H1 (cell line): ENCODE measurements around the gene C2CD4B. TPM values are rescaled to one million over a fixed set of nuclear protein-coding genes. Genes with fewer than 3 reads are reported as not detected.

ENCODE experiments used
- CTCF ChIA-PET: fragments of 300-600 bp; sonication (Branson Sonifier 250); formaldehyde crosslinking; loops from one replicate; lab custom pipeline; 2021; ENCODE audit not compliant: partially characterized antibody; lab: Charles Lee
- POLR2A ChIA-PET: fragments of 300-600 bp; sonication (Branson Sonifier 250); formaldehyde crosslinking; loops from one replicate; lab custom pipeline; 2021; ENCODE audit warnings: inconsistent platforms; ENCODE audit not compliant: partially characterized antibody; lab: Charles Lee
- DNase-seq, 2 experiments: peaks; one replicate each; pipeline versions ENCODE4 v3.0.0 to v3.0.0-alpha.2; 2010 to 2022; ENCODE audit warnings: low spot score in 2 of 2, low read depth in 1 of 2, mixed read lengths in 1 of 2
- FAIRE-seq: peaks from 2 replicates; lab custom pipeline; 2011; peaks lifted over from hg19 to GRCh38; lab: Jason Lieb, UNC
- H2AFZ ChIP-seq: 2 replicates; pipeline ENCODE4 v1.8.1; 2012; ENCODE audit warnings: low read length, inconsistent platforms
- H2AK5ac ChIP-seq: 2 replicates; pipeline ENCODE4 v1.6.1; 2013; ENCODE audit warnings: low read depth, low read length
- H2BK120ac ChIP-seq: replicated peaks from 2 replicates; pipeline ENCODE3; 2013; ENCODE audit warnings: low read depth, low read length, inconsistent platforms
- H2BK12ac ChIP-seq: 2 replicates; pipeline ENCODE4 v1.6.1; 2013; ENCODE audit warnings: low read depth, low read length
- H2BK15ac ChIP-seq: 2 replicates; pipeline ENCODE4 v1.6.1; 2013; ENCODE audit warnings: low read length
- H2BK20ac ChIP-seq: 2 replicates; pipeline ENCODE4 v1.6.1; 2013; ENCODE audit warnings: low read length
- H2BK5ac ChIP-seq: 2 replicates; pipeline ENCODE4 v1.6.1; 2013; ENCODE audit warnings: low read depth, low read length
- H3K14ac ChIP-seq: 2 replicates; pipeline ENCODE4 v1.6.1; 2013; ENCODE audit warnings: inconsistent platforms; ENCODE audit not compliant: insufficient read length
- H3K18ac ChIP-seq: 2 replicates; pipeline ENCODE4 v1.6.1; 2013; ENCODE audit warnings: low read length; ENCODE audit errors: extremely low read depth
- H3K23ac ChIP-seq: 2 replicates; pipeline ENCODE4 v1.6.1; 2013; ENCODE audit warnings: inconsistent platforms; ENCODE audit not compliant: insufficient read length
- H3K23me2 ChIP-seq: 2 replicates; pipeline ENCODE4 v1.6.1; 2013; ENCODE audit warnings: low read depth, low read length
- H3K27ac ChIP-seq: 2 replicates; pipeline ENCODE4 v1.6.1; 2011; ENCODE audit warnings: low read depth, low read length, inconsistent platforms
- H3K27me3 ChIP-seq, 4 experiments: replicated peaks in 1 of 4; 1 replicate in 1 of 4; 2 replicates in 3 of 4; pipeline versions ENCODE4 v1.6.1 to v1.8.1; 2011 to 2013; ENCODE audit warnings: low read length in 3 of 4, mild to moderate bottlenecking in 3 of 4, inconsistent platforms in 2 of 4, mixed read lengths in 2 of 4, moderate library complexity in 1 of 4; ENCODE audit not compliant: control insufficient read depth in 3 of 4, insufficient read depth in 3 of 4; ENCODE audit errors: extremely low read depth in 1 of 4
- H3K36me3 ChIP-seq, 4 experiments: 2 replicates each; pipeline versions ENCODE4 v1.6.1 to v1.8.1; 2011 to 2013; ENCODE audit warnings: mild to moderate bottlenecking in 4 of 4, low read length in 3 of 4, moderate library complexity in 2 of 4, control low read depth in 1 of 4, inconsistent platforms in 1 of 4; ENCODE audit not compliant: insufficient read depth in 4 of 4, control insufficient read depth in 2 of 4
- H3K4ac ChIP-seq: replicated peaks from 2 replicates; pipeline ENCODE3; 2013; ENCODE audit warnings: low read length, low read depth, mixed read lengths, inconsistent platforms; ENCODE audit not compliant: insufficient read length
- H3K4me1 ChIP-seq, 4 experiments: replicated peaks in 1 of 4; 1 replicate in 1 of 4; 2 replicates in 3 of 4; pipeline versions ENCODE4 v1.6.1 to v1.8.1; 2011 to 2013; ENCODE audit warnings: low read length in 3 of 4, inconsistent platforms in 2 of 4, mixed read lengths in 1 of 4; ENCODE audit not compliant: insufficient read depth in 4 of 4, control insufficient read depth in 3 of 4
- H3K4me2 ChIP-seq, 2 experiments: 2 replicates each; pipeline versions ENCODE4 v1.6.1 to v1.8.1; 2011 to 2013; ENCODE audit warnings: low read depth in 2 of 2, low read length in 2 of 2, control low read depth in 1 of 2, inconsistent platforms in 1 of 2, mild to moderate bottlenecking in 1 of 2; ENCODE audit not compliant: insufficient read depth in 1 of 2
- H3K4me3 ChIP-seq, 4 experiments: fragments of 200-600, 300-600 bp in 1 of 4; sonication (generic), shearing (Covaris generic), sonication (Bioruptor Twin) in 1 of 4; 2 replicates each; pipeline versions ENCODE4 v1.5.1 to v1.8.1; 2011 to 2016; ENCODE audit warnings: low read length in 4 of 4, low read depth in 3 of 4, control low read depth in 2 of 4, inconsistent platforms in 2 of 4, mild to moderate bottlenecking in 2 of 4, mixed read lengths in 1 of 4, moderate library complexity in 1 of 4; ENCODE audit not compliant: insufficient read depth in 2 of 4; ENCODE audit errors: extremely low read depth in 1 of 4
- H3K56ac ChIP-seq: replicated peaks from 2 replicates; pipeline ENCODE3; 2013; ENCODE audit warnings: low read depth, mild to moderate bottlenecking, mixed read lengths, low read length, inconsistent platforms; ENCODE audit not compliant: insufficient read length
- H3K79me1 ChIP-seq: 2 replicates; pipeline ENCODE4 v1.6.1; 2013; ENCODE audit warnings: low read depth, low read length, control low read depth
- H3K79me2 ChIP-seq, 2 experiments: 2 replicates each; pipeline versions ENCODE4 v1.6.1 to v1.8.1; 2012 to 2013; ENCODE audit warnings: low read length in 2 of 2, mild to moderate bottlenecking in 2 of 2, inconsistent platforms in 1 of 2; ENCODE audit not compliant: insufficient read depth in 2 of 2, control insufficient read depth in 1 of 2
- H3K9ac ChIP-seq, 4 experiments: replicated peaks in 1 of 4; 1 replicate in 1 of 4; 2 replicates in 3 of 4; pipeline versions ENCODE4 v1.6.1 to v1.8.1; 2011 to 2013; ENCODE audit warnings: low read depth in 3 of 4, low read length in 3 of 4, control low read depth in 2 of 4, mild to moderate bottlenecking in 2 of 4, moderate library complexity in 2 of 4, inconsistent platforms in 1 of 4; ENCODE audit errors: extremely low read depth in 1 of 4
- H3K9me3 ChIP-seq, 2 experiments: 2 replicates each; pipeline versions ENCODE4 v1.6.1 to v1.8.1; 2012 to 2013; ENCODE audit warnings: mild to moderate bottlenecking in 2 of 2, moderate library complexity in 2 of 2, control low read depth in 1 of 2, inconsistent platforms in 1 of 2, low read depth in 1 of 2, low read length in 1 of 2, mixed read lengths in 1 of 2; ENCODE audit not compliant: insufficient read depth in 2 of 2
- H4K20me1 ChIP-seq, 2 experiments: replicated peaks in 1 of 2; 2 replicates each; pipeline versions ENCODE3 to v1.8.1; 2011 to 2013; ENCODE audit warnings: inconsistent platforms in 2 of 2, low read length in 2 of 2, mild to moderate bottlenecking in 1 of 2; ENCODE audit not compliant: insufficient read depth in 2 of 2, control insufficient read depth in 1 of 2
- H4K5ac ChIP-seq: 2 replicates; pipeline ENCODE4 v1.6.1; 2013; ENCODE audit warnings: low read length, low read depth, mixed read lengths, inconsistent platforms; ENCODE audit not compliant: insufficient read length
- H4K8ac ChIP-seq: 2 replicates; pipeline ENCODE4 v1.8.0; 2013; ENCODE audit warnings: mild to moderate bottlenecking, moderate library complexity, low read length, inconsistent platforms; ENCODE audit not compliant: insufficient read depth; ENCODE audit errors: extremely low read depth
- H4K91ac ChIP-seq: replicated peaks from 2 replicates; pipeline ENCODE3; 2013; ENCODE audit warnings: low read length, mixed read lengths, inconsistent platforms; ENCODE audit not compliant: insufficient read length
- BACH1 ChIP-seq: IDR thresholded peaks from 2 replicates; pipeline ENCODE4 v1.6.1; 2012; ENCODE audit warnings: low read length, improper control_type of control experiment
- EP300 ChIP-seq, 2 experiments: IDR thresholded peaks; 1 replicate in 1 of 2; 2 replicates in 1 of 2; pipeline ENCODE4 v1.6.1; 2011 to 2012; ENCODE audit warnings: low read depth in 2 of 2, low read length in 2 of 2, mild to moderate bottlenecking in 2 of 2, borderline replicate concordance in 1 of 2, inconsistent platforms in 1 of 2, moderate library complexity in 1 of 2
- JUN ChIP-seq: IDR thresholded peaks from 2 replicates; pipeline ENCODE4 v1.6.1; 2011; ENCODE audit warnings: low read depth, mild to moderate bottlenecking, improper control_type of control experiment, low read length
- RAD21 ChIP-seq, 2 experiments: IDR thresholded peaks in 1 of 2; conservative IDR thresholded peaks in 1 of 2; 2 replicates each; pipeline ENCODE4 v1.6.1; 2011; ENCODE audit warnings: low read depth in 2 of 2, low read length in 2 of 2, improper control_type of control experiment in 1 of 2, inconsistent platforms in 1 of 2, mild to moderate bottlenecking in 1 of 2, moderate library complexity in 1 of 2
- SAP30 ChIP-seq: fragments of 300-600 bp; sonication (generic); IDR thresholded peaks from 2 replicates; pipeline ENCODE4 v1.7.1; 2012; ENCODE audit warnings: low read length, moderate library complexity, mild to moderate bottlenecking, inconsistent platforms; ENCODE audit not compliant: insufficient read depth, insufficient replicate concordance
- SIX5 ChIP-seq: IDR thresholded peaks from 2 replicates; pipeline ENCODE4 v1.6.1; 2011; ENCODE audit warnings: mild to moderate bottlenecking, low read depth, low read length
- SUZ12 ChIP-seq: fragments of 200-600 bp; sonication (generic); IDR thresholded peaks from 2 replicates; pipeline ENCODE4 v1.6.1; 2012; ENCODE audit warnings: mild to moderate bottlenecking, inconsistent platforms, low read length, moderate library complexity, mixed read lengths
- TAF7 ChIP-seq: optimal IDR thresholded peaks from 2 replicates; pipeline ENCODE3; 2011; ENCODE audit warnings: low read depth, mild to moderate bottlenecking, inconsistent platforms, low read length, moderate library complexity, borderline replicate concordance
- YY1 ChIP-seq: IDR thresholded peaks from 2 replicates; pipeline ENCODE4 v1.6.1; 2011; ENCODE audit warnings: low read depth, mild to moderate bottlenecking, low read length
- WGBS, 2 experiments: shearing (Covaris generic) in 1 of 2; methylation state at CpG; one replicate each; pipeline versions ENCODE4 v1.1.6 to v1.1.7; 2013 to 2015; ENCODE audit warnings: low lambda C conversion rate in 2 of 2, mixed read lengths in 2 of 2, inconsistent platforms in 1 of 2, low coverage in 1 of 2, missing lambda C conversion rate in 1 of 2; ENCODE audit not compliant: insufficient replicate concordance in 2 of 2, insufficient coverage in 1 of 2, insufficient read length in 1 of 2; ENCODE audit errors: extremely low coverage in 1 of 2, missing lambda C conversion rate in 1 of 2; 5-methylcytosine and 5-hydroxymethylcytosine counted together
- polyA plus RNA-seq, 7 experiments: library from polyadenylated mRNA; depleted of rRNA in 3 of 7; stranded (reverse) in 5 of 7; unstranded in 2 of 7; fragments of >200 nt in 5 of 7; fragments of 200-250 nt in 2 of 7; gene quantifications; 1 replicate in 5 of 7; 2 replicates in 1 of 7; 4 replicates in 1 of 7; pipeline versions ENCODE4 v1.2.1 to v1.2.3, GENCODE V29; 2011 to 2013; ENCODE audit warnings: missing spikeins in 2 of 7, mixed read lengths in 2 of 7
- total RNA-seq: library from RNA; stranded (reverse); fragmentation: NEBNext Ultra II Directional; extraction: Animal tissue kit (Norgen Biotek cat#: 25700); gene quantifications from 2 replicates; pipeline ENCODE4 v1.2.1, GENCODE V29; 2021
- TF ChIP-seq, protein P1 (sequence below), 3 experiments: IDR thresholded peaks; 1 replicate in 2 of 3; 2 replicates in 1 of 3; pipeline versions ENCODE4 v1.5.1 to v1.6.1; 2011; ENCODE audit warnings: low read length in 3 of 3, mild to moderate bottlenecking in 3 of 3, inconsistent platforms in 2 of 3, low read depth in 1 of 3, moderate library complexity in 1 of 3; ENCODE audit not compliant: insufficient read depth in 1 of 3; ENCODE audit errors: control extremely low read depth in 1 of 3

The C2CD4B gene
- total and polyA plus RNA-seq, 2 of the 8 experiments (the other 6 are each of a cell fraction or from before 2014, with no cell fraction given), result 0.12 to 0.73 TPM

DNA sequence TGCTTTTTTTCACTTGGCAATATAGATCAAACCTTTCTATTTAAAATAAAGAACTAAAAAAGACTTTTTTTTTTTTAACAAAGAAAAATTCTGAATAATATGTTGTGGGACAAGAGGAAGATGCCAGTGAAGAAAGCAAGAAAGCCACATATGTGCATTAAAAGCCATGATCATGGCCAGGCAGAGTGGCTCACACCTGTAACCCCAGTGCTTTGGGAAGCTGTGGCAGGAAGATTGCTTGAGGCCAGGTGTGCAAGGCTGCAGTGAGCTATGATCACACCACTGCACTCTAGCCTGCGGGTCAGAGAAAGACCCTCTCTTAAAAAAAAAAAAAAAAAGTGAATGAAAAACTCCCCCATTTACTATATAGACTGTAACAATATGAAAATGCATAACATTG is 23.9 kb downstream of the C2CD4B start:
- POLR2A ChIA-PET, result interaction anchor here (1.5 kb wide), 1 partner anchor 31 kb away, joined by 3 read pairs; no protein-coding TSS in a partner anchor

More for the DNA sequence above, 23.9 kb downstream of the C2CD4B start:
- no peak overlapping the region for H3K18ac ChIP-seq
- H2BK5ac ChIP-seq, result no peak overlapping the region
- H3K14ac ChIP-seq, result no peak overlapping the region
- no peak overlapping the region for H3K4ac ChIP-seq
- no peak overlapping the region for H3K23ac ChIP-seq
- CTCF ChIA-PET, result interaction anchor here (0.9 to 1.8 kb wide), 2 partner anchors 9 to 16 kb away, joined by 4 to 5 read pairs; no protein-coding TSS in a partner anchor
- H2BK120ac ChIP-seq, result no peak overlapping the region
- no peak overlapping the region for H4K91ac ChIP-seq
- H3K79me2 ChIP-seq, result no peaks in the 10 kb centered on the region
- H4K5ac ChIP-seq, result no peak overlapping the region
- H3K4me2 ChIP-seq, result no peak overlapping the region
- no peaks in the 10 kb centered on the region for H3K79me1 ChIP-seq
- H2BK15ac ChIP-seq, result no peak overlapping the region
- H4K8ac ChIP-seq, result no peak overlapping the region
- no peak overlapping the region for H3K27ac ChIP-seq
- H4K20me1 ChIP-seq, result no peaks in the 10 kb centered on the region
- no peaks in the 10 kb centered on the region for H3K36me3 ChIP-seq
- H2AFZ ChIP-seq, result no peak overlapping the region
- peaks cover 0 to 1% (median 0%) of the 10 kb centered on the region in 4 experiments; a peak in 1 of 7 replicates for H3K27me3 ChIP-seq
- no peak for TF ChIP-seq BACH1
- no peak for TF ChIP-seq SAP30
- no peak for TF ChIP-seq YY1
- no peak for TF ChIP-seq EP300 (IDR thresholded peaks at IDR 0.05; ENCODE audit: borderline replicate concordance in 1 of 2, low read depth in 2 of 2, low read length in 2 of 2)
- TF ChIP-seq RAD21 (IDR thresholded peaks at IDR 0.05 in 1 of 2, conservative IDR thresholded peaks at IDR 0.05 in 1 of 2; ENCODE audit: low read depth in 2 of 2, low read length in 2 of 2), result no peak
- TF ChIP-seq TAF7, result no peak
- TF ChIP-seq SIX5, result no peak
- TF ChIP-seq, protein P1, sequence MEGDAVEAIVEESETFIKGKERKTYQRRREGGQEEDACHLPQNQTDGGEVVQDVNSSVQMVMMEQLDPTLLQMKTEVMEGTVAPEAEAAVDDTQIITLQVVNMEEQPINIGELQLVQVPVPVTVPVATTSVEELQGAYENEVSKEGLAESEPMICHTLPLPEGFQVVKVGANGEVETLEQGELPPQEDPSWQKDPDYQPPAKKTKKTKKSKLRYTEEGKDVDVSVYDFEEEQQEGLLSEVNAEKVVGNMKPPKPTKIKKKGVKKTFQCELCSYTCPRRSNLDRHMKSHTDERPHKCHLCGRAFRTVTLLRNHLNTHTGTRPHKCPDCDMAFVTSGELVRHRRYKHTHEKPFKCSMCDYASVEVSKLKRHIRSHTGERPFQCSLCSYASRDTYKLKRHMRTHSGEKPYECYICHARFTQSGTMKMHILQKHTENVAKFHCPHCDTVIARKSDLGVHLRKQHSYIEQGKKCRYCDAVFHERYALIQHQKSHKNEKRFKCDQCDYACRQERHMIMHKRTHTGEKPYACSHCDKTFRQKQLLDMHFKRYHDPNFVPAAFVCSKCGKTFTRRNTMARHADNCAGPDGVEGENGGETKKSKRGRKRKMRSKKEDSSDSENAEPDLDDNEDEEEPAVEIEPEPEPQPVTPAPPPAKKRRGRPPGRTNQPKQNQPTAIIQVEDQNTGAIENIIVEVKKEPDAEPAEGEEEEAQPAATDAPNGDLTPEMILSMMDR (IDR thresholded peaks at IDR 0.05; ENCODE audit: control extremely low read depth in 1 of 3, insufficient read depth in 1 of 3, low read depth in 1 of 3, low read length in 3 of 3), result no peak
- no peak for TF ChIP-seq JUN
- TF ChIP-seq SUZ12, result no peak
- TF ChIP-seq, all 59 proteins: peak for 0
- no peak overlapping the region for H3K4me3 ChIP-seq
- H3K9ac ChIP-seq, result no peak overlapping the region
- no peak overlapping the region for H3K56ac ChIP-seq
- H3K23me2 ChIP-seq, result no peaks in the 10 kb centered on the region
- no peak overlapping the region for H2BK12ac ChIP-seq
- H3K9me3 ChIP-seq, result no peaks in the 10 kb centered on the region
- no peak overlapping the region for H2AK5ac ChIP-seq
- FAIRE-seq (no peak), DNase-seq (no peak)
- 100% methylated on average over 1 of the region's 1 CpG; no CpG with 5 or more reads in 1 of the 2 experiments for WGBS, 2 experiments
- no peak overlapping the region for H2BK20ac ChIP-seq
- no peaks in the 10 kb centered on the region; a peak in 1 of 7 replicates for H3K4me1 ChIP-seq
